Neural progenitor cell (in vitro differentiated cells): ENCODE data around the gene TMEFF2. TPM values are rescaled to one million over a fixed set of nuclear protein-coding genes. Genes with fewer than 3 reads are reported as not detected.

Source experiments
- DNase-seq: peaks from one replicate; pipeline ENCODE4 v3.0.0-alpha.2; 2016; ENCODE audit warnings: low spot score
- H2AFZ ChIP-seq: fragments of 200-600 bp; sonication (generic); replicated peaks from 2 replicates; pipeline ENCODE4 v1.6.1; 2016; ENCODE audit warnings: antibody characterized with exemption
- H3F3A ChIP-seq: fragments of 200-600 bp; sonication (generic); 2 replicates; pipeline ENCODE4 v1.6.1; 2016; ENCODE audit warnings: antibody characterized with exemption, low read depth
- H3K27ac ChIP-seq: fragments of 200-600 bp; sonication (generic); 2 replicates; pipeline ENCODE4 v1.5.1; 2016; ENCODE audit warnings: mild to moderate bottlenecking
- H3K27me3 ChIP-seq: fragments of 200-600 bp; sonication (generic); 2 replicates; pipeline ENCODE4 v1.6.1; 2016; ENCODE audit warnings: mild to moderate bottlenecking, moderate library complexity
- H3K36me3 ChIP-seq: fragments of 200-600 bp; sonication (generic); 2 replicates; pipeline ENCODE4 v1.5.1; 2016
- H3K4me1 ChIP-seq: fragments of 200-600 bp; sonication (generic); 2 replicates; pipeline ENCODE4 v1.6.1; 2016; ENCODE audit warnings: mixed run types
- H3K4me2 ChIP-seq: fragments of 200-600 bp; sonication (generic); 2 replicates; pipeline ENCODE4 v1.6.1; 2016
- H3K4me3 ChIP-seq: fragments of 200-600 bp; sonication (generic); 2 replicates; pipeline ENCODE4 v1.5.1; 2016
- H3K79me2 ChIP-seq: fragments of 200-600 bp; sonication (generic); 2 replicates; pipeline ENCODE4 v1.6.1; 2016; ENCODE audit warnings: low read depth
- H3K9ac ChIP-seq: fragments of 200-600 bp; sonication (generic); 2 replicates; pipeline ENCODE4 v1.6.1; 2016
- H3K9me3 ChIP-seq: fragments of 200-600 bp; sonication (generic); 2 replicates; pipeline ENCODE4 v1.5.1; 2016; ENCODE audit warnings: low read depth
- H4K20me1 ChIP-seq: fragments of 200-600 bp; sonication (generic); 2 replicates; pipeline ENCODE4 v1.6.1; 2016; ENCODE audit warnings: low read depth
- H3K27ac Mint-ChIP-seq: 3 replicates; pipeline ENCODE4 v1.8.0; 2021; ENCODE audit warnings: mixed read lengths
- H3K27me3 Mint-ChIP-seq: 2 replicates; pipeline ENCODE4 v1.8.0; 2022; ENCODE audit warnings: low read depth, mild to moderate bottlenecking, inconsistent platforms, moderate library complexity, mixed read lengths; ENCODE audit not compliant: insufficient read depth
- H3K36me3 Mint-ChIP-seq: 3 replicates; pipeline ENCODE4 v1.8.0; 2021; ENCODE audit warnings: mixed read lengths
- H3K4me1 Mint-ChIP-seq: 3 replicates; pipeline ENCODE4 v1.8.0; 2021; ENCODE audit warnings: mixed read lengths
- H3K4me3 Mint-ChIP-seq: 3 replicates; pipeline ENCODE4 v1.8.0; 2021; ENCODE audit warnings: mild to moderate bottlenecking, moderate library complexity, mixed read lengths
- H3K9me3 Mint-ChIP-seq: 3 replicates; pipeline ENCODE4 v1.8.0; 2020; ENCODE audit warnings: mixed read lengths
- EZH2 ChIP-seq: fragments of 200-600 bp; sonication (generic); IDR thresholded peaks from 2 replicates; pipeline ENCODE4 v1.6.1; 2017; ENCODE audit warnings: antibody characterized with exemption, mild to moderate bottlenecking, moderate library complexity
- EZH2phosphoT487 ChIP-seq: fragments of 200-600 bp; sonication (generic); IDR thresholded peaks from 2 replicates; pipeline ENCODE4 v1.6.1; 2017; ENCODE audit warnings: antibody characterized with exemption
- total RNA-seq: library from RNA; depleted of rRNA; stranded (reverse); fragments of >200 nt; gene quantifications from 2 replicates; pipeline ENCODE4 v1.2.3, GENCODE V29; 2015; ENCODE audit warnings: low replicate concordance
- TF ChIP-seq, protein P1 (sequence below): fragments of 200-600 bp; sonication (generic); IDR thresholded peaks from 2 replicates; pipeline ENCODE4 v1.5.1; 2017; ENCODE audit warnings: antibody characterized with exemption, mild to moderate bottlenecking

Gene TMEFF2
- total RNA-seq, 1 donor from 2014 or later: 1.7 TPM

DNA sequence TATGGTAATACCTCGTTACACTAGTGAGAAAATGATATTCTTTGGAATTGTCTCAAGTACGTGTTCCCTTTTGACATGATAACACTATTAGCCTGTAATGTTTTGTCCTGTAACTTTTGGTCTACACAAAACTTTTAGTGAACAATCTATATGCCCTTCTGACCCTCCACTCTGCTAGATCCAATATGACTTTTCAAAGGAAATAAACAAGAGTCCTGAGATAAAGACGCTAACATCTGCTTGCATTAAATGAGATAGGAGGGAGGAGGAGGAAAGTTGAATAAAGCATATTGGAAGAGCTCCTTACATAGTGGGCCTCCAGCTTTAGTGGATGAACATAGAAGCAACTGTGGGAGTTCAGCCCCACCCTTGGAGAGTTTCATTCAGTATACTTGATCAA is 264.5 kb downstream of the TMEFF2 start:
- Histone ChIP-seq H3K79me2 (no peaks in the 10 kb centered on the region), H3K9me3 (no peaks in the 10 kb centered on the region), H3K27ac (no peak overlapping the region), H3K4me3 (no peak overlapping the region), H3K36me3 (no peaks in the 10 kb centered on the region), H3K27me3 (no peaks in the 10 kb centered on the region), H3K9ac (no peak overlapping the region), H3K4me1 (peaks cover 20% of the 10 kb centered on the region), H3F3A (peaks cover 11% of the 10 kb centered on the region), H2AFZ (no peak overlapping the region), H3K4me2 (no peak overlapping the region), H4K20me1 (no peaks in the 10 kb centered on the region)
- Mint-ChIP-seq H3K27me3 (no peaks in the 10 kb centered on the region), H3K36me3 (no peaks in the 10 kb centered on the region), H3K4me1 (peaks cover 23% of the 10 kb centered on the region), H3K9me3 (no peaks in the 10 kb centered on the region), H3K4me3 (no peak overlapping the region), H3K27ac (no peak overlapping the region)
- TF ChIP-seq EZH2phosphoT487: no peak
- TF ChIP-seq, protein P1, sequence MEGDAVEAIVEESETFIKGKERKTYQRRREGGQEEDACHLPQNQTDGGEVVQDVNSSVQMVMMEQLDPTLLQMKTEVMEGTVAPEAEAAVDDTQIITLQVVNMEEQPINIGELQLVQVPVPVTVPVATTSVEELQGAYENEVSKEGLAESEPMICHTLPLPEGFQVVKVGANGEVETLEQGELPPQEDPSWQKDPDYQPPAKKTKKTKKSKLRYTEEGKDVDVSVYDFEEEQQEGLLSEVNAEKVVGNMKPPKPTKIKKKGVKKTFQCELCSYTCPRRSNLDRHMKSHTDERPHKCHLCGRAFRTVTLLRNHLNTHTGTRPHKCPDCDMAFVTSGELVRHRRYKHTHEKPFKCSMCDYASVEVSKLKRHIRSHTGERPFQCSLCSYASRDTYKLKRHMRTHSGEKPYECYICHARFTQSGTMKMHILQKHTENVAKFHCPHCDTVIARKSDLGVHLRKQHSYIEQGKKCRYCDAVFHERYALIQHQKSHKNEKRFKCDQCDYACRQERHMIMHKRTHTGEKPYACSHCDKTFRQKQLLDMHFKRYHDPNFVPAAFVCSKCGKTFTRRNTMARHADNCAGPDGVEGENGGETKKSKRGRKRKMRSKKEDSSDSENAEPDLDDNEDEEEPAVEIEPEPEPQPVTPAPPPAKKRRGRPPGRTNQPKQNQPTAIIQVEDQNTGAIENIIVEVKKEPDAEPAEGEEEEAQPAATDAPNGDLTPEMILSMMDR: no peak
- no peak for TF ChIP-seq EZH2
- DNase-seq: no peak

DNA sequence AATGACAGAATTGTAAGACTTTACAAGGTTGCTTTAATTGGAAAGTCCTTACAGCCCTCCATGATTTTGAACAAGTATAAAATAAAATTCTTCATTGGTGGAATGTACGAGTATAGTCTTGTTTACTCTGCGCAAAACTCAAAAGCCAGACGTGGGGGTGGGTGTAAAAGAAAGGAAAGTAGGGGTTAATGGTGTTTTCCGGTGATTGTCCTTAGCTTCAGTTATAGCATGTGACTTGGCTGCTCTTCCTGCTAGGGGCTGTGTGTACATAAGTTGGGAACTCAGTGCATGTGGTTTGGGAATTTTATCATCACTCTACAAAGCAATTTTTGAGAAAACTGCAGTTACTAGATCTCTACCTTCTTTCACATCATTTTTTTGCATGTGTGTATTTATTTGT is 265.4 kb downstream of the TMEFF2 start:
- Mint-ChIP-seq H3K27ac (no peak overlapping the region), H3K36me3 (no peaks in the 10 kb centered on the region), H3K27me3 (no peaks in the 10 kb centered on the region), H3K4me3 (no peak overlapping the region), H3K9me3 (no peaks in the 10 kb centered on the region), H3K4me1 (peaks cover 22% of the 10 kb centered on the region)
- Histone ChIP-seq H3K27me3 (no peaks in the 10 kb centered on the region), H3K36me3 (no peaks in the 10 kb centered on the region), H3K9ac (no peak overlapping the region), H4K20me1 (no peaks in the 10 kb centered on the region), H3K79me2 (no peaks in the 10 kb centered on the region), H3K9me3 (no peaks in the 10 kb centered on the region), H3K27ac (no peak overlapping the region), H3K4me2 (no peak overlapping the region), H2AFZ (no peak overlapping the region), H3K4me1 (peaks cover 20% of the 10 kb centered on the region), H3K4me3 (no peak overlapping the region), H3F3A (peaks cover 11% of the 10 kb centered on the region)
- TF ChIP-seq EZH2: no peak
- TF ChIP-seq EZH2phosphoT487: no peak
- TF ChIP-seq, protein P1: no peak
- no peak for DNase-seq

DNA sequence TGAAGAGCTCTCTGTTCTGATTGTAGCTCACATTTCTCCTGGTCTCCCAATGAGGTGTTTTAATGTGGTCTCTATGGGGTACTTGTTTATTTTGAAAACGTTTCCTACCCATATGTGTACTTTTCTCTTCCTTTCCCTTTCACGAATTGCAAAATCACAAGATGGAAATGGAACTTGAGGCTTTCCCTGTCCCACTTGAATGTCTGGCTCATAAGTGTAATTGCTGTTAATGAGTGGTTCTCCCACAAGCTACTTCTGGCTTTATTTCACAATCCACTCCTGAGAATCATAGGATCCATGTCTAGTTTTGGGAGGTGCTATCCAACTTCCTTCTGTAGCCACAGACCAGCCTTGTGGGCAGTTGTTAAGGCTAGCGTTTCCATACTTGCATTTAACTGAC is 266.7 kb downstream of the TMEFF2 start:
- Histone ChIP-seq H3K79me2 (no peaks in the 10 kb centered on the region), H3K36me3 (no peaks in the 10 kb centered on the region), H2AFZ (peak overlapping the region; percentile 74), H3F3A (peaks cover 11% of the 10 kb centered on the region), H3K27ac (peak overlapping the region; percentile 90), H3K27me3 (no peaks in the 10 kb centered on the region), H3K9ac (no peak overlapping the region), H3K4me3 (peak overlapping the region; percentile 21), H4K20me1 (no peaks in the 10 kb centered on the region), H3K4me2 (peak overlapping the region; percentile 58), H3K9me3 (no peaks in the 10 kb centered on the region), H3K4me1 (peaks cover 20% of the 10 kb centered on the region)
- no peaks in the 10 kb centered on the region for H3K36me3 Mint-ChIP-seq
- H3K4me1 Mint-ChIP-seq: peaks cover 31% of the 10 kb centered on the region
- TF ChIP-seq, protein P1: no peak
- TF ChIP-seq EZH2 (no peak), EZH2phosphoT487 (no peak)
- no peaks in the 10 kb centered on the region for H3K27me3 Mint-ChIP-seq
- no peak for DNase-seq
- H3K4me3 Mint-ChIP-seq: no peak overlapping the region
- peaks cover 2% of the 10 kb centered on the region for H3K9me3 Mint-ChIP-seq
- H3K27ac Mint-ChIP-seq: no peak overlapping the region
